ENCODE results near the gene PTP4A2. TPM values are rescaled to one million over a fixed set of nuclear protein-coding genes. Genes with fewer than 3 reads are reported as not detected.

PTP4A2 gene
- total and polyA plus RNA-seq, 10 of the 15 experiments (the other 5 are each of a cell fraction or from before 2014, with no cell fraction given) = 180 to 909 (median 375) TPM

DNA sequence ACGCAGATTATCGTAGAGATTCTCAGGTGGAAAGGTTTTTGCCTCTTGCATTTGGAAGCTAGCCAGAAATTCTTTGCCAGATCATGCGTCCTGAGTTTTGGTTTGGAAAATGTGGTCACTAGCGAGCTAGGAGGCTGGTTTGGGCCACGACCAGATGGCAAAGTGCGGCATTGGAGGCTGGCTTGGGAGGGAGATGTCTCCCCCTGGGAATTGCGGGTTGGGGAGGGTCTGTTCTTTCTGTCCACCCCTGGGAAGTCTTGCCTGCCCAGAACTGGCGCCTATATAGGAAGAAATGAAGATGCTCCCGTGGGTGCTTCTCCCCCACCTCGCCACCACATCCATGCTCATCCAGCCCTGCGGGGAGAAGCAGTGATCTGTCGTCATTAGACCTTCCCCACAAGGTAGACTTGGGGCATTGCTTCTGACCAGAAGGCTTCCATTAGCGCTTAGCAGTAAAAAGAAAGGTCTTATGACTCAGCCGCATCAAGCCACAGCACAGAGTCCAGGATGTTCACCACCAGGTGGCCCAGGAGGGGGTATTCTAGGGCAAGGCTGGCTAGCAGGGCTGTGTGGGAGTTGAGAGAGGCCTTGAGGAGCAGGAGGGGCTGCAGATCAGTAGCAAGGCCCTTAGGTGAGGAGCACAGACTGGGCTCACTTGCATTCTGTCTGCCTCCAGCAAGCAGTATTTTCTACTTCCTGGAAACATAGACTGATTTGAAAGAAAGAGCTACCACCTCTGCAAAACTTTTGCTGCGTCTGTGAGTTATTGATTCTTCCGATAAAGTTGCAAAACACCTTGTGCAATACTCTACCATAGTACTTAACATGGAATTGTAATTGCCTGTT, 1.5 kb upstream of the PTP4A2 start (continued):
- TF ChIP-seq KLF5 (IDR thresholded peaks at IDR 0.05; ENCODE audit: partially characterized antibody) (peak; percentile 68), POLR2AphosphoS2 (IDR thresholded peaks at IDR 0.05; ENCODE audit: low read depth, low read length) (no peak), MTA2 (IDR thresholded peaks at IDR 0.05; ENCODE audit: low read depth) (peak; percentile 56), RBBP5 (conservative IDR thresholded peaks at IDR 0.05) (no peak), MYB (IDR thresholded peaks at IDR 0.05; ENCODE audit: borderline replicate concordance, low read depth, low read length) (no peak), POLR2A (IDR thresholded peaks at IDR 0.05; ENCODE audit: low read depth, low read length) (peak; percentile 53; the same call in 1 of the 2 replicates), BCL11A (IDR thresholded peaks at IDR 0.05; ENCODE audit: low read depth, low read length) (peak; percentile 48), NFYB (IDR thresholded peaks at IDR 0.05; ENCODE audit: insufficient read depth, low read depth, low read length) (no peak), HDAC2 (IDR thresholded peaks at IDR 0.05) (no peak), POU2F2 (IDR thresholded peaks at IDR 0.05; ENCODE audit: borderline replicate concordance, low read depth, low read length) (0 out of 3 replicates have a peak, but pooled peaks have one; percentile 60), MEF2A (IDR thresholded peaks at IDR 0.05; ENCODE audit: insufficient read depth, low read depth, low read length) (0 out of 2 replicates have a peak, but pooled peaks have one; percentile 43), CBX5 (IDR thresholded peaks at IDR 0.05; ENCODE audit: low read depth) (no peak), RUNX3 (IDR thresholded peaks at IDR 0.05; ENCODE audit: low read length) (no peak), RB1 (IDR thresholded peaks at IDR 0.05; ENCODE audit: borderline replicate concordance) (peak; percentile 63; the same call in 1 of the 2 replicates), NR2C2 (IDR thresholded peaks at IDR 0.05; ENCODE audit: borderline replicate concordance, control insufficient read depth, insufficient read length, low read depth) (no peak), ASH2L (IDR thresholded peaks at IDR 0.05; ENCODE audit: borderline replicate concordance, low read depth) (no peak), ZBED1 (IDR thresholded peaks at IDR 0.05; ENCODE audit: borderline replicate concordance) (peak; percentile 18; the same call in 1 of the 2 replicates), FOXM1 (IDR thresholded peaks at IDR 0.05; ENCODE audit: low read depth, low read length) (no peak), SMARCA5 (IDR thresholded peaks at IDR 0.05) (peak; percentile 47; the same call in 1 of the 2 replicates)
- TF ChIP-seq, protein P1, sequence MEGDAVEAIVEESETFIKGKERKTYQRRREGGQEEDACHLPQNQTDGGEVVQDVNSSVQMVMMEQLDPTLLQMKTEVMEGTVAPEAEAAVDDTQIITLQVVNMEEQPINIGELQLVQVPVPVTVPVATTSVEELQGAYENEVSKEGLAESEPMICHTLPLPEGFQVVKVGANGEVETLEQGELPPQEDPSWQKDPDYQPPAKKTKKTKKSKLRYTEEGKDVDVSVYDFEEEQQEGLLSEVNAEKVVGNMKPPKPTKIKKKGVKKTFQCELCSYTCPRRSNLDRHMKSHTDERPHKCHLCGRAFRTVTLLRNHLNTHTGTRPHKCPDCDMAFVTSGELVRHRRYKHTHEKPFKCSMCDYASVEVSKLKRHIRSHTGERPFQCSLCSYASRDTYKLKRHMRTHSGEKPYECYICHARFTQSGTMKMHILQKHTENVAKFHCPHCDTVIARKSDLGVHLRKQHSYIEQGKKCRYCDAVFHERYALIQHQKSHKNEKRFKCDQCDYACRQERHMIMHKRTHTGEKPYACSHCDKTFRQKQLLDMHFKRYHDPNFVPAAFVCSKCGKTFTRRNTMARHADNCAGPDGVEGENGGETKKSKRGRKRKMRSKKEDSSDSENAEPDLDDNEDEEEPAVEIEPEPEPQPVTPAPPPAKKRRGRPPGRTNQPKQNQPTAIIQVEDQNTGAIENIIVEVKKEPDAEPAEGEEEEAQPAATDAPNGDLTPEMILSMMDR (IDR thresholded peaks at IDR 0.05 in 2 of 3, conservative IDR thresholded peaks at IDR 0.05 in 1 of 3; ENCODE audit: control insufficient read depth in 2 of 3, extremely low read depth in 1 of 3, insufficient read depth in 1 of 3, low read depth in 3 of 3, low read length in 3 of 3) = peak; percentile 66 to 70 (median 68)
- TF ChIP-seq, protein P2, sequence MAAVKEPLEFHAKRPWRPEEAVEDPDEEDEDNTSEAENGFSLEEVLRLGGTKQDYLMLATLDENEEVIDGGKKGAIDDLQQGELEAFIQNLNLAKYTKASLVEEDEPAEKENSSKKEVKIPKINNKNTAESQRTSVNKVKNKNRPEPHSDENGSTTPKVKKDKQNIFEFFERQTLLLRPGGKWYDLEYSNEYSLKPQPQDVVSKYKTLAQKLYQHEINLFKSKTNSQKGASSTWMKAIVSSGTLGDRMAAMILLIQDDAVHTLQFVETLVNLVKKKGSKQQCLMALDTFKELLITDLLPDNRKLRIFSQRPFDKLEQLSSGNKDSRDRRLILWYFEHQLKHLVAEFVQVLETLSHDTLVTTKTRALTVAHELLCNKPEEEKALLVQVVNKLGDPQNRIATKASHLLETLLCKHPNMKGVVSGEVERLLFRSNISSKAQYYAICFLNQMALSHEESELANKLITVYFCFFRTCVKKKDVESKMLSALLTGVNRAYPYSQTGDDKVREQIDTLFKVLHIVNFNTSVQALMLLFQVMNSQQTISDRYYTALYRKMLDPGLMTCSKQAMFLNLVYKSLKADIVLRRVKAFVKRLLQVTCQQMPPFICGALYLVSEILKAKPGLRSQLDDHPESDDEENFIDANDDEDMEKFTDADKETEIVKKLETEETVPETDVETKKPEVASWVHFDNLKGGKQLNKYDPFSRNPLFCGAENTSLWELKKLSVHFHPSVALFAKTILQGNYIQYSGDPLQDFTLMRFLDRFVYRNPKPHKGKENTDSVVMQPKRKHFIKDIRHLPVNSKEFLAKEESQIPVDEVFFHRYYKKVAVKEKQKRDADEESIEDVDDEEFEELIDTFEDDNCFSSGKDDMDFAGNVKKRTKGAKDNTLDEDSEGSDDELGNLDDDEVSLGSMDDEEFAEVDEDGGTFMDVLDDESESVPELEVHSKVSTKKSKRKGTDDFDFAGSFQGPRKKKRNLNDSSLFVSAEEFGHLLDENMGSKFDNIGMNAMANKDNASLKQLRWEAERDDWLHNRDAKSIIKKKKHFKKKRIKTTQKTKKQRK (IDR thresholded peaks at IDR 0.05; ENCODE audit: low read depth, low read length) = no peak
- TF ChIP-seq, protein P3, sequence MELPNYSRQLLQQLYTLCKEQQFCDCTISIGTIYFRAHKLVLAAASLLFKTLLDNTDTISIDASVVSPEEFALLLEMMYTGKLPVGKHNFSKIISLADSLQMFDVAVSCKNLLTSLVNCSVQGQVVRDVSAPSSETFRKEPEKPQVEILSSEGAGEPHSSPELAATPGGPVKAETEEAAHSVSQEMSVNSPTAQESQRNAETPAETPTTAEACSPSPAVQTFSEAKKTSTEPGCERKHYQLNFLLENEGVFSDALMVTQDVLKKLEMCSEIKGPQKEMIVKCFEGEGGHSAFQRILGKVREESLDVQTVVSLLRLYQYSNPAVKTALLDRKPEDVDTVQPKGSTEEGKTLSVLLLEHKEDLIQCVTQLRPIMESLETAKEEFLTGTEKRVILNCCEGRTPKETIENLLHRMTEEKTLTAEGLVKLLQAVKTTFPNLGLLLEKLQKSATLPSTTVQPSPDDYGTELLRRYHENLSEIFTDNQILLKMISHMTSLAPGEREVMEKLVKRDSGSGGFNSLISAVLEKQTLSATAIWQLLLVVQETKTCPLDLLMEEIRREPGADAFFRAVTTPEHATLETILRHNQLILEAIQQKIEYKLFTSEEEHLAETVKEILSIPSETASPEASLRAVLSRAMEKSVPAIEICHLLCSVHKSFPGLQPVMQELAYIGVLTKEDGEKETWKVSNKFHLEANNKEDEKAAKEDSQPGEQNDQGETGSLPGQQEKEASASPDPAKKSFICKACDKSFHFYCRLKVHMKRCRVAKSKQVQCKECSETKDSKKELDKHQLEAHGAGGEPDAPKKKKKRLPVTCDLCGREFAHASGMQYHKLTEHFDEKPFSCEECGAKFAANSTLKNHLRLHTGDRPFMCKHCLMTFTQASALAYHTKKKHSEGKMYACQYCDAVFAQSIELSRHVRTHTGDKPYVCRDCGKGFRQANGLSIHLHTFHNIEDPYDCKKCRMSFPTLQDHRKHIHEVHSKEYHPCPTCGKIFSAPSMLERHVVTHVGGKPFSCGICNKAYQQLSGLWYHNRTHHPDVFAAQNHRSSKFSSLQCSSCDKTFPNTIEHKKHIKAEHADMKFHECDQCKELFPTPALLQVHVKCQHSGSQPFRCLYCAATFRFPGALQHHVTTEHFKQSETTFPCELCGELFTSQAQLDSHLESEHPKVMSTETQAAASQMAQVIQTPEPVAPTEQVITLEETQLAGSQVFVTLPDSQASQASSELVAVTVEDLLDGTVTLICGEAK (IDR thresholded peaks at IDR 0.05; ENCODE audit: borderline replicate concordance) = peak; percentile 70

Measured in GM12878 (cell line).